GM12891 (cell line): ENCODE data around the gene SPATA46.

Source experiments
- PAX5 ChIP-seq: IDR thresholded peaks from 2 replicates; pipeline ENCODE4 v1.6.1; 2011; ENCODE audit warnings: low read length, moderate library complexity, mild to moderate bottlenecking; ENCODE audit not compliant: insufficient read depth, severe bottlenecking
- POLR2A ChIP-seq: IDR thresholded peaks from 2 replicates; pipeline ENCODE4 v1.6.1; 2011; ENCODE audit warnings: low read depth, low read length, control low read depth
- POLR2AphosphoS5 ChIP-seq: IDR thresholded peaks from 2 replicates; pipeline ENCODE4 v1.6.1; 2011; ENCODE audit warnings: low read depth, low read length, control low read depth
- SPI1 ChIP-seq: IDR thresholded peaks from 2 replicates; pipeline ENCODE4 v1.6.1; 2011; ENCODE audit warnings: low read depth, low read length, control low read depth
- TAF1 ChIP-seq: IDR thresholded peaks from 2 replicates; pipeline ENCODE4 v1.6.1; 2011; ENCODE audit warnings: low read depth, low read length, control low read depth

DNA sequence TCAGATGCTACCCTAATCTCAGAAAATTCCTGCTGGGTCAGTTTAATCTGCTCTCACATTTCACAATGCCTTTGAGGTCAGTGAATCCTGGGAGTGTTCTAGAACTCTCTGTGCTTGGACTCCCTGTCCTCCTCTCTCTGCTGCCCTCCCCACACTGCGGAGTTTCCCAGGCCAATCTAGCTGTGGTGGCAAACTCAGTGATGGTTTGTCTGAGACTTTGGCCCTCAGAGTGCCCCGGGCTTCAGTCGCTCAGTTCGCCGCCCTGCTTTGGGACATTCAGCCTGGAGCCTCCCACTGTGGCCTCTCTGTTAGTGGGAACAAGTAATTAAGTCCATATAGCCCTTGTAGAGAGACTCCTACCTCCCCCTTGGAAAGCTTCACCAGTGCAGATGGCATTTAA, 12.0 kb upstream of the SPATA46 start:
- TF ChIP-seq TAF1 (no peak), POLR2A (no peak), POLR2AphosphoS5 (no peak), SPI1 (no peak), PAX5 (no peak)
